Limb (tissue), 2 donors: ENCODE data around the gene LDHA.
"Not testable (repeated sequence)": the region's sequence is repeated elsewhere in the genome, so short reads cannot be mapped to it uniquely, and the experiment has no call there.

Experiments used
- DNase-seq, 2 donors: peaks; one replicate each; pipeline ENCODE4 v3.0.0-alpha.2; 2016; ENCODE audit errors: extremely low spot score in 2 of 2

Gene LDHA

DNA sequence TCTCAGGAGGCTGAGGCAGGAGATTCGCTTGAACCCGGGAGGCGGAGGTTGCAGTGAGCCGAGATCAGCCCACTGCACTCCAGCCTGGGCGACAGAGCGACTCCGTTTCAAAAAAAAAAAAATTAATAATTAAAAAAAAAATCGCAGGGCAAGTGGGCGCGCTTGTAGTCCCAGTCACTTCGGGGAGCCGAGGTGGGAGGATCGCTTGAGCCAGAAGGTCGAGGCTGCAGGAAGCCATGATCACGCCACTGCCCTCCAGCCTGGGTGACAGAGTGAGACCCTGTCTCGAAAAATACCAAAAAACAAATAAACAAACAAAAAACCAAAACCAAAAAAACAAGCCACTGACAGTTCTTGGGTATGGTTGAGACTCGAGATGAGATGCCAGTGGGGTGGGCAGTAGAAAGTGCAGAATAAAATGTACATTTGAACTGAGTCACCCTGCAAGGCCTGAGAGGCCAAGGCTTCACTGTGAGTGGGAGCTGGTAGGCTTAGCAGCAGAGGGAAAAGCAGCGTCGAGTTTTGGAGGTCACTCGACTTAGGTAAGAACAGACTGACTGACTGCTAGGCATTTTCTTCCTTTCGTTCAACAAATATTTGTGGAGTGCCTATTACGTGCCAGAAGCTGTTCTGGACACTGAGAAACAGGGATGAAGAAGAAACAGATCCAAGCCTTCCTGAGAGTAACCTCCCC, 635 bp upstream of the LDHA start:
- DNase-seq, result no peak

DNA sequence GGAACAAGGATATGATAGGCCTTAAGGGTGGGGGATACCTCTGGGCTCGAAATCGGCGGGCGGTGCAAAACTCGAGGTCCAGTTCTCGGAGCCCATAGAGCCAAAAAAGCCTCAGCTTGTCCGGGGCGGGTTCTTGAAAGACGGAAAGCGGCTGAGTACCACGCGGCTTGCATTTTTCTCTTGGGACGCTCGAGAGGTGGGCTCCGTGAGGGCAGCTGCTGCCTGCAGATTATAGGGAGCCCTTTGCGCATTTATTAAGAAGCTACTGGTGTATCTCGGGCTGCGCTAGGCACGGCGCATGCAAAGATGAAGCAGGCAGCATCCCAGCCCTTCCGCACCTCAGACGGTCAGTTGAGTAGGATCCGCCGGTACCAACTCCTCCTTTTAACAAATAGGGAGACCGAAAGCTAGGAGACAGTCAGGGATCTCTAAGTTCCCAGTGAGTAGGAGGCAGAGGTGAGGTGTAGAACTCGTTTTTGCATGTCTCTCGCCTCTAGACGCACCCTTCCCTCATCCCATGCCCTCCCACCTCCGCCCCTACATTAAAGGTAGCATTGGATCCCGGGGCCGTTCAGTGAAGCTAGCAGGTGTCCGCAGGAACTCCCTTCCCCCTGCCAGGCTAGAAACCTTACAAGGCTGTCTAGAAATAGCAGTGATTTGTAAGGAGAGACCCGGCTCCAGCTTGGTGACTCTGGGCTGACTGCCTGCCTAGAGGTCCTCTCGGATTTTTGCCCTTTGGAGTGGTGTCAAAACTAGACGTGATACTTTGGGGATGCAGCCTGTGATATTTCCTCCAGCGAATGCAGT, 768 bp downstream of the LDHA start:
- DNase-seq, result peak in 1 of 2 donors; percentile 13

DNA sequence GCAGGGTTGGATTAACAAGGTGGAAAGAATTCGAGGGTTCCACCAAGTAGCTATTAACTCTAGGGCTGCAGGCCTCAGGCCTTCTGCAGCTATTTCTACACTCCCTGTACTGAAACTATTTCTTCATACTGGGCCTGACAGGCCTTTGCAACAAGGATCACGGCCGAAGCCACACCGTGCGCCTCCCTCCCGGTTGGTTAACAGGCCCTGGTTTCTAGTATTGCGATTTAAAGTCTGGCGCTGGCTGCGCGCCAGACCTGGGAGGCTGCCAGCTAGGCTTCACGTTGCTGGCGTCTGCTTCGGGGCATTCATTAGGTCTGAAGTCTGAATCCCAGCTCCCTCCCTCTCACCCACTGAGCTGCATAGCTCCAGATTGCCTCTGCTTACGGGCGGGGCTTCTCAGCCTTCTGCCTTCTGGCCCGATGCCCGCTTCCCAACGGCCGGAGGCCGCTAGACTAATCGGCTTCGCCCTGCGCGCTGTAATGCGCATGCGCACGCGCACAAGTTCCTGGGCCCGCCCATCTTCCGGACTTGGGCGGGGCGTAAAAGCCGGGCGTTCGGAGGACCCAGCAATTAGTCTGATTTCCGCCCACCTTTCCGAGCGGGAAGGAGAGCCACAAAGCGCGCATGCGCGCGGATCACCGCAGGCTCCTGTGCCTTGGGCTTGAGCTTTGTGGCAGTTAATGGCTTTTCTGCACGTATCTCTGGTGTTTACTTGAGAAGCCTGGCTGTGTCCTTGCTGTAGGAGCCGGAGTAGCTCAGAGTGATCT, 1.6 kb downstream of the LDHA start:
- peak; percentile 98 to 99 for DNase-seq

DNA sequence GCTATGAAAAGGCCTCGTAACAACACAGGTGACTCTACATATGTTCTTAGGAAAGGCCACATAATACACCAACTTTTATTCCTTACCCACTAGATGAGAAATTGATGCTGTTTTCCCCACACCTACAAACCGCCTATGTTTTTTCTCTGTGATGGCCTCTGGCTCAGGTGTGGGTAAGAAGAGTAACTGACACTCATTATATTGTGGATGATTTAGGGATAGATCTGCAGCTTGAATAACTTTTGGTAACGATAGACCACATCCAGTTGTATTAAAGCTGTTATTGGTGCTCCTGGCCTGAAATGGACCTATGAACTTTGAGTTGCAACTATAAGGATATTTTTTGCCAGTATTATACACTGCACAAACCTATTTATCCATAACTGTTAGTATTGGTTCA, 3.6 kb downstream of the LDHA start:
- DNase-seq, result no peak

DNA sequence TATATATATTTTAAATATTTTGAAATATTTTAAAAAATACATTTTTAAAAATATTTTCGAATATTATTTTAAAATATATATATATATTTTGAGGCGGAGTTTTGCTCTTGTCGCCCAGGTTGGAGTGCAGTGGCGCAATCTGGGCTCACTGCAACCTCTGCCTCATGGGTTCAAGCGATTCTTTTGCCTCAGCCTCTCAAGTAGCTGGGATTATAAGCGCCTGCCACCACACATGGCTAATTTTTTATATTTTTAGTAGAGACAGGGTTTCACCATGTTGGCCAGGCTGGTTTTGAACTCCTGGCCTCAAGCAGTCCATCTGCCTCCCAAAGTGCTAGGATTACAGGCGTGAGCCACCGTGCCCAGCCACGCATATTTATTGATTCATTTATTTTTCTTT, 6.7 kb downstream of the LDHA start:
- not testable (repeated sequence) for DNase-seq

DNA sequence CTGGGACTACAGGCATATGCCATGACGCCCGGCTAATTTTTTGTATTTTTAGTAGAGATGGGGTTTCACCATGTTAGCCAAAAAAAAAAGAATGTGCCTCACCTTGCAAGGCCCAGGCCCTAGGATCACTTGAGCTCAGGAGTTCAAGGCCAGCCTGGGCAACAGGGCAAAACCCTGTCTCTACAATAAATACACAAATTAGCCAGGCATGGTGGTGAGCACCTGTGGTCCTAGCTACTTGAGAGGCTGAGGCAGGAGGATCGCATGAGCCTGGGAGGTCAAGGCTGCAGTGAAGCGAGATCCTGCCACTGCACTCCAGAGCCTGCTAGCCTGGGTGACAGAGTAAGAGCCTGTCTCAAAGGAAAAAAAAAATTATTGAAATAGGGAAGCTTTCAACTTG, 9.7 kb downstream of the LDHA start:
- DNase-seq, result no peak

DNA sequence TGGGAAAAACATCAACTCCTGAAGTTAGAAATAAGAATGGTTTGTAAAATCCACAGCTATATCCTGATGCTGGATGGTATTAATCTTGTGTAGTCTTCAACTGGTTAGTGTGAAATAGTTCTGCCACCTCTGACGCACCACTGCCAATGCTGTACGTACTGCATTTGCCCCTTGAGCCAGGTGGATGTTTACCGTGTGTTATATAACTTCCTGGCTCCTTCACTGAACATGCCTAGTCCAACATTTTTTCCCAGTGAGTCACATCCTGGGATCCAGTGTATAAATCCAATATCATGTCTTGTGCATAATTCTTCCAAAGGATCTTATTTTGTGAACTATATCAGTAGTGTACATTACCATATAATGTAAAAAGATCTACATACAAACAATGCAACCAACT, 13.0 kb downstream of the LDHA start:
- DNase-seq, result not testable (repeated sequence)

DNA sequence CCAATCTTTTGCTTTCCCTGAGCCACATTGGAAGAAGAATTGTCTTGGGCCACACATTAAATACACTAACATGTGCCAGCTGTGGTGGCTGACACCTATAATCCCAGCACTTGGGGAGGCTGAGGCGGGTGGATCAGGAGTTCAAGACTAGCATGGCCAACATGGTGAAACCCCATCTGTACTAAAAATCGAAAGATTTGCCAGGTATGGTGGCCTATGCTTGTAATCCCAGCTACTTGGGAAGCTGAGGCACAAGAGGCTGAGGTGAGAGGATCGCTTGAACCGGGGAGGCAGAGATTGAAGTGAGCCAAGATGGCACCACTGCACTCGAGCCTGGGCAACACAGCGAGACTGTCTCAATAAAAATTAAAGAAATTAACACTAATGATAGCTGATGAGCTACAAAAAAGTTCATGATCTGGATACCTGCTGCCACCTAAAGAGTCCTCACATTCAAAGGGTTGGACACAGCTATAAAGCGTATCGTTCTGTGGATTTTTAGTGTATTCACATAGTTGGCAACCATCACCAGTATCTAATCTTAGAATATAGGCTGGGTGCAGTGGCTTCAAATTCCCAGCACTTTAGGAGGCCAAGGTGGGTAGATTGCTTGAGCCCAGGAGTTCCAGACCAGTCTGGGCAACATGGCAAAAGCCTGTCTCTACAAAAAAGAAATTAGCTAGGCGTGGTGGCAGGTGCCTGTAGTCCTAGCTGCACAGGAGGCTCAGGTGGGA, 14.4 kb downstream of the LDHA start:
- no peak for DNase-seq

DNA sequence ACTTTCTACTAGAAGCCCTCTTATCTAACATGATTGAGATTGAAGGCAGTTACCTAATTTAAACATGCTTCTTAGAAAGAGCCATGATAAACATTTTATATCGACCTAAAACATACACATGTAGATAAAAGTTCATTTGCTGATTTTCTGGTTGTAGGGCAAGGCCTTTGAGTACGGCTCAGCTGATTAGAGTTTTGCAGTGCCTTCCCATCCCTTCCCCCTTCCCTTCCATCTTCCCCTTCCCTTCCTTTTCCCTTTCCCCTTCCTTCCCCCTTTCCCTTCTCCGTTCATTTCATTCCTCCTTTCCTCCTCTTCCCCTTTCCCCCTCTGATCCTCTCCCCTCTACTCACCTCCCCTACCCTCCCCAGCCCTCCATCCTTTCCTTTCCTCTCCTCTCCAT, 22.1 kb downstream of the LDHA start:
- no peak for DNase-seq

DNA sequence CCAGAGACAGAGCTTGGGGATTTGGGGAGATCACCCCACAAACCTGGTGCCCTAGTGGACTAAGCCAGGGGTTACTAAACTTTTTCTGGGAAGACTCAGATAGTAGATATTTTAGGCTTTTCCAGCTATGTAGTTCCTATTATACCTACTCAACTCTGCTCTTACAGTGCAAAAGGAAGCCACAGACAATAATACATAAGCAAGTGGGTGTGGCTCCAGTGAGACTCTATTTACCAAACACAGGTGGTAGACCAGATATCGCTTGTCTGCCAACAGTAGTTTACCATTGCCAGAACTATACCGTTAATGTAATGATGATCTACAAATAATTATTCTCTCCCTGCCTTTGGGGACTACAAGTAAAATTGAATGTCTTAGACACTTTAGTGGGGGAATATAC, 24.7 kb downstream of the LDHA start:
- DNase-seq, result no peak

DNA sequence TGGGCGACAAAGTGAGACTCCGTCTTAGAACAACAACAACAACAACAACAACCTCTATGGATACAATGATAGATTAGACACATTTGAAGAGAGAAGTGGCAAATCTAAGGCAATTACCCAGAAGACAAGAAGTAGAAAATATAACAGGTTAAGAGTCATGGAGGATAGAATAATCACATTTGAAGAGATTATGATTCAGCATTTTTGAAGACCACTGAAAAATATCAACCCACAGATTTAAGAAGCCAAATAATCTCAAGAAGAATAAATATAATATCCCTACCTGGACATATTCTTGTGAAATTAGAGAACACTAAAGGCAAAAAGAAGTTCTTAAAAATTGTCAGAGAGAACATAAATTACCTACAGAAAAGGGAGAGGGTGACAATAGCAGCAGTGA, 25.7 kb downstream of the LDHA start:
- no peak for DNase-seq

DNA sequence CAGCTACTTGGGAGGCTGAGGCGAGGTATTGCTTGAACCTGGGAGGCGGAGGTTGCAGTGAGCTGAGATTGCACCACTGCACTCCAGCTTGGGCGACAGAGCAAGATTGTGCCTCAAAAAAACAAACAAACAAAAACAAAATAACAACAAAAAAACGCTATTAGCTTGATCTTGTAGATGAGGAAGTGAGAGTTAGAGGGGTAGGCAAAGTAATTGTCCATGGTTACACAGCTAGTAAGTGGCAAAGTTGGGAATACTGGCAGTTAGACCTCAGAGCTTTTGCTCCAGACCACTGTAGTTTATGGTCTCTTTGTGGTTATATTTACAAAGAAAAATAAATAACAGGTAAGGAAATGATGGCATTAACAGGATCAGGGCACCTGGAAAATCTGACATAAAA, 32.9 kb downstream of the LDHA start:
- DNase-seq, result no peak

DNA sequence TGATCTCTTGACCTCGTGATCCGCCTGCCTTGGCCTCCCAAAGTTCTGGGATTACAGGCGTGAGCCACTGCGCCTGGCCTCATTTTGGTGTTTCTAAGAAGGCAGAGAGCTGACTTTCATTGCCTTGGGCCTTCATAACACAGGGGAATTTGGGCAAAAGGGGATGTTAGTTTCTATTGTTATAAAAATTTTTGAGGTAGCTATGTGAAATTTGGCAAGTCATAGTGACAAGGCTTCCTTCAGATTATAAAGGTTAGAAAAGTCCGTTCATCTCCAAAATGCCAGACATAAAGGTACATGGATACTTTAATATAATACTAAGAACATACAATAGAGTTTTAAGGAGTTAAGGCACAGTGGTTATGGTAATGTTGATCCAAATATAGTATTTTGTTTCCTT, 35.0 kb downstream of the LDHA start:
- DNase-seq, result no peak

DNA sequence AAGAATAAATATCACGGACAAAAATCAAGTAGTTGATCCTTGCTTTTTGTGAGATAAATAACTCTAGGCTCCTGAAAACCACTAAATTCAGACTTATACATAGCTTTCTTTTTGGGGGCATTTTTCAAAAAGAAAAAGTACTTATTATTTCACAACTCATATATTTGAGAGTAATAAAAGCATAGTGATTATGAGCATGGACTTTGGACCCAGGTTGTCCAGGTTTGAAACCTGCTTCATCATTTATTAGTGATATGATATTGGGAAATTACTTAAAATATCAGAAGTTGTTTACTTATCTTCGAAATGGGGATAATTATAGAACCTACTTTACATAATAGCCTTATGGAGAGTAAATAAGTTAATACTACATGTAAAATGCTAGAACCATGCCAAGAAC, 44.3 kb downstream of the LDHA start:
- DNase-seq, result no peak

DNA sequence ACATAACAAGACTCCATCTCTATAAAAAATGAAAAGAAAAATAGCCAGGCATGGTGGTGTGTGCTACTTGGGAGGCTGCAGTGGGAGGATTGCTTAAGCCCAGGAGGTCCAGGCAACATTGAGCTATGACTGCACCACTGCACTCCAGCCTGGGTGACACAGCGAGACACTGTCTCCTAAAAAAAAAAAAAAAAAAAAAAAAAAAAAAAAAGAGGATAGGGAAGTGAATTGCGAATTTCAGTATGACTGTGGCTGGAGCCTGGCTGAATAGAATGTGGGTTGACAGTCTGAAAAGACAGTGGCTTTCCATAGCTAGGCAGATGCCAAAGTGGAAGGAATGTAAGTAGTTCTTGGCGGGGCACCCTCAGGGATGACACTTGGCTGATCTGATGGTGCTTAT, 54.9 kb downstream of the LDHA start:
- DNase-seq, result no peak

DNA sequence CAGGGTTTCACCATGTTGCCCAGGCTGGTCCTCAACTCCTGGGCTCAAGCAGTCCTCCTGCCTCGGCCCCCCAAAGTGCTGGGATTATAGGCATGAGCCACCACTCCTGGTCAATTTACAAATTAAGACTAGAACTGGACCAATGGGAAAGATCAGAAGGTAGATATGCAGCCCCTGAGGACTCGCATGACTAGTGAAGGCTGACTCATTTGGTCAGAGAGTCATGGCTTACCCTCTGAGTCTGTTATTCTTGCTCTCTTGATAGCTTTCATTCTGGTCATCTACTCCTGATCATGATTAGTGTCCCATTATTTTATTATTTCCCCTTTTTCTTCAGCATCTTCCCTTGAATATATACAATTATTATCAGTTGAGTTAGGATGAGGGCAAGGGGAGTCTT, 58.6 kb downstream of the LDHA start:
- DNase-seq, result no peak

DNA sequence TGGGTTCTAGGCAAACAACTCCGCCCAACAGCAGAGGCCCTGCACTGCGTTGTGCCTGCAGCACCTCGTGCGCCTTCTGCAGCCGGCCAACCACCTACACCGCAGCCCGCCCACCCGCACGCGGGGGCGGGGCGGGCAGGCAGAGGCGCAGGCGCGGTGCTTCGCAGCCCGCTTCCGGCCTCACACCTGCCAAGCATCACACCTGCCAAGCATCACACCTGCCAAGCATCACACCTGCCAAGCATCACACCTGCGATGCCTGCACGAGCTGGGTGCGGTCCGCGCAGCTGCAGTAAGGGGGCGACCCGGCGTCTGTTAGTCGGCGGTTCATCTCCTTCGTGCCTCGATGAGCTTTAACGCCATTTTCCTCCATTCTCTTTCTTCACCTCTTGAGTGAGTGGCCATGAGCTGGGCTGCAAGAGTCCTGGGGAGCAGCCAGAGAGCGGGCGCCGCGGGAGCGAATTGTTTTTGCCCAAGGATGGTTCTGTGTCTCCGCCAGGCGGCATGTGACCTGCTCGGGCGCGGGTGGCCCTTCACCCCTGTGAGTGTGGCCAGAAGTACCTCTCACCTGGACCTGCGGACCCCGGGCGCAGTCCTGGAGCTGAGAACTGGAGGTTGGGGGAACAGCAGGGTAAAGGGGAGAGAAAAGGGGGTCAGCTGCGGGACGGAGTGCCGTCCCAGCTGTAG, 61.5 kb downstream of the LDHA start, which contains the start of gene LDHAL6A:
LDHAL6A (plus strand) TSS at position 171 of the 687 bp plus-strand sequence. CDS start 825 bp downstream, outside the sequence.
- no peak for DNase-seq

DNA sequence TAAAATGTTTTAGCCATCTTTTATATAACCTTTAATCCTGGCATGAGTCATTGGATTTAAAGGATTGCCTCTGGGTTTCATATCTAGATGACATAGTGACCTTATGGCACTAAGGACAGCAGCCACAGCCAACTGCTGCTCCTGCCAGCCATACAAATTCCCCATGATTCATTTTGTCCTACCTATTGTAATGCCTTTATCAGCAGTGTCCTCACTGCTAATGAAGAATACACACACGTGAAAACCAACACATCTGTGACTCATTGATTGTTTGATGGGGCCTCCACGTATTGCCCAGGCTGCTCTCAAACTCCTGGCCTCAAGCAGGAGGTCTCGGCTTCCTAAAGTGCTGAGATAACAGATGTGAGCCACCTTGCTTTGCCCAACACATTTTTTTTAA, 63.1 kb downstream of the LDHA start:
- DNase-seq, result no peak
